IMR-90 (cell line): ENCODE data around the gene DNAH8. TPM values are rescaled to one million over a fixed set of nuclear protein-coding genes. Genes with fewer than 3 reads are reported as not detected.

Experiments
- ATAC-seq: fragments of 200-7000 bp; cut with Tn5 transposase; 2 replicates; pipeline ENCODE4 v1.9.1; 2020; ENCODE audit warnings: low read depth, mild to moderate bottlenecking, moderate library complexity
- BruUV-seq: library from RNA; stranded (reverse); fragments of 400-500 nt; replicated peaks from 2 replicates; lab custom pipeline; 2021; lab: Mats Ljungman, UMichigan
- CTCF ChIA-PET: fragments of 300-600 bp; formaldehyde crosslinking; extraction: SDS; loops from one replicate; lab custom pipeline; 2021; ENCODE audit warnings: antibody characterized with exemption; lab: Yijun Ruan, JAX
- POLR2A ChIA-PET: fragments of 300-600 bp; sonication (Branson Sonifier 250); formaldehyde crosslinking; loops from one replicate; lab custom pipeline; 2022; ENCODE audit warnings: antibody characterized with exemption; ENCODE audit not compliant: unreplicated experiment; lab: Charles Lee
- DNase-seq: peaks from one replicate; pipeline ENCODE4 v3.0.0; 2013
- H2AFZ ChIP-seq: replicated peaks from 2 replicates; pipeline ENCODE3; 2013; ENCODE audit warnings: low read length, mild to moderate bottlenecking; ENCODE audit not compliant: poor library complexity
- H2AK5ac ChIP-seq: 2 replicates; pipeline ENCODE4 v1.6.1; 2013; ENCODE audit warnings: low read depth, low read length, inconsistent platforms
- H2AK9ac ChIP-seq: replicated peaks from 2 replicates; pipeline ENCODE3; 2013; ENCODE audit warnings: mild to moderate bottlenecking, low read depth, low read length, moderate library complexity; ENCODE audit not compliant: poor library complexity
- H2BK120ac ChIP-seq: 2 replicates; pipeline ENCODE4 v1.6.1; 2013; ENCODE audit warnings: low read depth, low read length, inconsistent platforms
- H2BK15ac ChIP-seq: 3 replicates; pipeline ENCODE4 v1.6.1; 2013; ENCODE audit warnings: low read depth, low read length, inconsistent platforms
- H2BK20ac ChIP-seq: 2 replicates; pipeline ENCODE4 v1.6.1; 2013; ENCODE audit warnings: low read depth, mild to moderate bottlenecking, inconsistent platforms, low read length, moderate library complexity
- H2BK5ac ChIP-seq: 2 replicates; pipeline ENCODE4 v1.6.1; 2013; ENCODE audit warnings: mild to moderate bottlenecking, low read depth, low read length, inconsistent platforms; ENCODE audit not compliant: poor library complexity, severe bottlenecking
- H3K14ac ChIP-seq: replicated peaks from 2 replicates; pipeline ENCODE4 v1.6.1; 2013; ENCODE audit warnings: low read depth, low read length, inconsistent platforms
- H3K18ac ChIP-seq: 2 replicates; pipeline ENCODE4 v1.6.1; 2013; ENCODE audit warnings: low read depth, low read length, control low read depth
- H3K23ac ChIP-seq: 2 replicates; pipeline ENCODE4 v1.6.1; 2013; ENCODE audit warnings: low read depth, low read length, inconsistent platforms
- H3K27ac ChIP-seq: 2 replicates; pipeline ENCODE4 v1.5.1; 2013; ENCODE audit warnings: mild to moderate bottlenecking, control low read depth, low read length; ENCODE audit not compliant: insufficient read depth
- H3K27me3 ChIP-seq: 2 replicates; pipeline ENCODE4 v1.6.1; 2013; ENCODE audit warnings: low read length; ENCODE audit not compliant: control insufficient read depth, insufficient read depth
- H3K36me3 ChIP-seq: 2 replicates; pipeline ENCODE4 v1.6.1; 2013; ENCODE audit warnings: low read length, mixed read lengths; ENCODE audit not compliant: control insufficient read depth, insufficient read depth
- H3K4ac ChIP-seq: 2 replicates; pipeline ENCODE4 v1.6.1; 2013; ENCODE audit warnings: low read depth, low read length, inconsistent platforms
- H3K4me1 ChIP-seq: 2 replicates; pipeline ENCODE4 v1.6.1; 2013; ENCODE audit warnings: low read length, mixed read lengths; ENCODE audit not compliant: control insufficient read depth, insufficient read depth
- H3K4me2 ChIP-seq: 2 replicates; pipeline ENCODE4 v1.6.1; 2013; ENCODE audit warnings: low read depth, mild to moderate bottlenecking, control low read depth, low read length, moderate library complexity
- H3K4me3 ChIP-seq: 2 replicates; pipeline ENCODE4 v1.5.1; 2013; ENCODE audit warnings: low read depth, mild to moderate bottlenecking, control low read depth, low read length, moderate library complexity; ENCODE audit not compliant: insufficient read depth
- H3K56ac ChIP-seq: 2 replicates; pipeline ENCODE4 v1.6.1; 2013; ENCODE audit warnings: low read length, inconsistent platforms; ENCODE audit not compliant: insufficient read depth; ENCODE audit errors: extremely low read depth
- H3K79me1 ChIP-seq, 2 experiments: 2 replicates each; pipeline ENCODE4 v1.6.1; 2013; ENCODE audit warnings: low read length in 2 of 2, inconsistent platforms in 1 of 2, low read depth in 1 of 2
- H3K9ac ChIP-seq: 2 replicates; pipeline ENCODE4 v1.6.1; 2013; ENCODE audit warnings: low read depth, low read length, control low read depth
- H3K9me1 ChIP-seq: 2 replicates; pipeline ENCODE4 v1.6.1; 2013; ENCODE audit warnings: low read length, inconsistent platforms; ENCODE audit not compliant: insufficient read depth
- H3K9me3 ChIP-seq: 2 replicates; pipeline ENCODE4 v1.6.1; 2013; ENCODE audit warnings: low read length; ENCODE audit not compliant: control insufficient read depth, insufficient read depth
- H4K20me1 ChIP-seq: 2 replicates; pipeline ENCODE4 v1.6.1; 2013; ENCODE audit warnings: low read length, inconsistent platforms; ENCODE audit not compliant: insufficient read depth
- H4K5ac ChIP-seq: 2 replicates; pipeline ENCODE4 v1.6.1; 2013; ENCODE audit warnings: mild to moderate bottlenecking, low read depth, low read length, control low read depth
- H4K8ac ChIP-seq, 2 experiments: 2 replicates each; pipeline ENCODE4 v1.6.1; 2013; ENCODE audit warnings: low read depth in 2 of 2, low read length in 2 of 2, control low read depth in 1 of 2, inconsistent platforms in 1 of 2
- H4K91ac ChIP-seq: 2 replicates; pipeline ENCODE4 v1.6.1; 2013; ENCODE audit warnings: low read depth, low read length, inconsistent platforms; ENCODE audit not compliant: insufficient read depth
- BHLHE40 ChIP-seq: fragments of 150-350 bp; IDR thresholded peaks from 2 replicates; pipeline ENCODE4 v1.6.1; 2016; ENCODE audit warnings: mild to moderate bottlenecking, low read depth, low read length
- CEBPB ChIP-seq: IDR thresholded peaks from 2 replicates; pipeline ENCODE4 v1.6.1; 2012; ENCODE audit warnings: low read depth, low read length, improper control_type of control experiment
- CHD1 ChIP-seq: IDR thresholded peaks from 2 replicates; pipeline ENCODE4 v1.6.1; 2012; ENCODE audit warnings: low read depth, low read length, improper control_type of control experiment
- FOS ChIP-seq: fragments of 150-350 bp; IDR thresholded peaks from 2 replicates; pipeline ENCODE4 v1.6.1; 2016; ENCODE audit warnings: low read depth, low read length
- MAFK ChIP-seq: IDR thresholded peaks from 2 replicates; pipeline ENCODE4 v1.6.1; 2012; ENCODE audit warnings: low read depth, low read length, improper control_type of control experiment
- MAZ ChIP-seq: IDR thresholded peaks from 2 replicates; pipeline ENCODE4 v1.6.1; 2012; ENCODE audit warnings: low read depth, mild to moderate bottlenecking, low read length, improper control_type of control experiment, moderate library complexity, borderline replicate concordance
- MXI1 ChIP-seq: IDR thresholded peaks from 2 replicates; pipeline ENCODE4 v1.6.1; 2012; ENCODE audit warnings: low read depth, mild to moderate bottlenecking, low read length, moderate library complexity, borderline replicate concordance
- NFE2L2 ChIP-seq: fragments of 150-350 bp; IDR thresholded peaks from 2 replicates; pipeline ENCODE4 v1.6.1; 2016; ENCODE audit warnings: low read depth, mild to moderate bottlenecking, low read length
- POLR2A ChIP-seq: IDR thresholded peaks from 2 replicates; pipeline ENCODE4 v1.6.1; 2012; ENCODE audit warnings: mild to moderate bottlenecking, low read depth, low read length
- RAD21 ChIP-seq: IDR thresholded peaks from 2 replicates; pipeline ENCODE4 v1.6.1; 2012; ENCODE audit warnings: low read length, improper control_type of control experiment
- RCOR1 ChIP-seq: IDR thresholded peaks from 2 replicates; pipeline ENCODE4 v1.6.1; 2012; ENCODE audit warnings: mild to moderate bottlenecking, low read length, improper control_type of control experiment; ENCODE audit not compliant: insufficient replicate concordance
- RFX5 ChIP-seq: IDR thresholded peaks from 2 replicates; pipeline ENCODE4 v1.8.0; 2012; ENCODE audit warnings: low read depth, mild to moderate bottlenecking, low read length, moderate library complexity
- WGBS, 2 experiments: methylation state at CpG; one replicate each; pipeline versions ENCODE4 v1.1.5 to v1.1.7; 2013; ENCODE audit warnings: missing lambda C conversion rate in 2 of 2; ENCODE audit not compliant: insufficient read length in 1 of 2; ENCODE audit errors: extremely low coverage in 2 of 2; 5-methylcytosine and 5-hydroxymethylcytosine counted together
- dilution Hi-C: fragments of 300-500 bp; cut with HindIII; formaldehyde crosslinking; loops from one replicate; pipeline ENCODE4 v1.14.3; 2018; ENCODE audit warnings: low sequenced_read_pairs; ENCODE audit not compliant: unreplicated experiment
- in situ Hi-C: fragments of 300-500 bp; cut with MboI; formaldehyde crosslinking; loops from 3 replicates; pipeline ENCODE4 v1.14.3; 2019; ENCODE audit warnings: low sequenced_read_pairs, inconsistent platforms, mixed read lengths
- intact Hi-C: fragments of 100-400 bp; cut with micrococcal nuclease; formaldehyde crosslinking; loops from 2 replicates; pipeline ENCODE4 v1.10.0; 2022
- polyA plus RNA-seq, 3 experiments: library from polyadenylated mRNA; depleted of rRNA; stranded (reverse); fragments of >200 nt; gene quantifications; 2 replicates each; pipeline ENCODE4 v1.2.3, GENCODE V29; 2012; ENCODE audit warnings: low replicate concordance in 1 of 3
- total RNA-seq: library from RNA; depleted of rRNA; stranded (reverse); fragments of >200 nt; gene quantifications from 2 replicates; pipeline ENCODE4 v1.2.3, GENCODE V29; 2012
- TF ChIP-seq, protein P1 (sequence below): conservative IDR thresholded peaks from 2 replicates; pipeline ENCODE4 v1.5.1; 2012; ENCODE audit warnings: mild to moderate bottlenecking, low read depth, low read length, improper control_type of control experiment
- TF ChIP-seq, protein P2 (sequence below): fragments of 150-350 bp; IDR thresholded peaks from 2 replicates; pipeline ENCODE4 v1.6.1; 2016; ENCODE audit warnings: low read depth, mild to moderate bottlenecking, low read length, moderate library complexity, borderline replicate concordance
- TF ChIP-seq, protein P3 (sequence below): fragments of 150-350 bp; IDR thresholded peaks from 2 replicates; pipeline ENCODE4 v1.6.1; 2017; ENCODE audit warnings: mild to moderate bottlenecking, antibody characterized with exemption, low read length, low read depth

DNAH8 gene
- total and polyA plus RNA-seq, 2 of the 4 experiments (the other 2 are of a cell fraction): not detected

DNA sequence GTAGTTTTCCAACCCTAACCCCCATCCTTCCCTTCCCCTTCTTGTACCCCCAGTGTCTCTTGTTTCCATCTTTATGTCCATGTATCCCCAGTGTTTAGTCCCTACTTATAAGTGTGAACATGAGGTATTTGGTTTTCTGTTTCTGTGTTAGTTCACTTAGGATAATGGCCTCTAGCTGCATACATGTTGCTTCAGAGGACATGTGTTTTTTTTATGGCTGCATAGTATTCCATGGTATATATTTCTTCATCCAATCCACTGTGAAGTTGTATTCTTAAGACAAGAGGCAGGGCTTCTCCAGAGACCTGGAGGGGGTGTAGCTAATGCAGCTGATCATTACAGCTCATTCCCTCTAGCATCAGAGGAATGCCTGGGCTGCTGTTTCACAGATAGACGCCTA, 4.2 kb downstream of the DNAH8 start:
- peaks cover 25% of the 10 kb centered on the region for H3K27me3 ChIP-seq
- no peak overlapping the region for H4K8ac ChIP-seq
- no peaks in the 10 kb centered on the region for H3K79me1 ChIP-seq
- no peak overlapping the region for H3K27ac ChIP-seq
- dilution Hi-C loops: no loop called here
- 75% methylated on average over 1 of the region's 1 CpG; no CpG with 5 or more reads in 1 of the 2 experiments for WGBS, 2 experiments
- in situ Hi-C loops: no loop called here
- H2BK120ac ChIP-seq: no peak overlapping the region
- no peak overlapping the region for H2BK20ac ChIP-seq
- H3K36me3 ChIP-seq: no peaks in the 10 kb centered on the region
- intact Hi-C loops: no loop called here
- ChIA-PET CTCF (no interaction called here), POLR2A (no interaction called here)
- H4K91ac ChIP-seq: no peak overlapping the region
- ATAC-seq (no peak), DNase-seq (no peak)
- TF ChIP-seq NFE2L2: no peak
- TF ChIP-seq, protein P1, sequence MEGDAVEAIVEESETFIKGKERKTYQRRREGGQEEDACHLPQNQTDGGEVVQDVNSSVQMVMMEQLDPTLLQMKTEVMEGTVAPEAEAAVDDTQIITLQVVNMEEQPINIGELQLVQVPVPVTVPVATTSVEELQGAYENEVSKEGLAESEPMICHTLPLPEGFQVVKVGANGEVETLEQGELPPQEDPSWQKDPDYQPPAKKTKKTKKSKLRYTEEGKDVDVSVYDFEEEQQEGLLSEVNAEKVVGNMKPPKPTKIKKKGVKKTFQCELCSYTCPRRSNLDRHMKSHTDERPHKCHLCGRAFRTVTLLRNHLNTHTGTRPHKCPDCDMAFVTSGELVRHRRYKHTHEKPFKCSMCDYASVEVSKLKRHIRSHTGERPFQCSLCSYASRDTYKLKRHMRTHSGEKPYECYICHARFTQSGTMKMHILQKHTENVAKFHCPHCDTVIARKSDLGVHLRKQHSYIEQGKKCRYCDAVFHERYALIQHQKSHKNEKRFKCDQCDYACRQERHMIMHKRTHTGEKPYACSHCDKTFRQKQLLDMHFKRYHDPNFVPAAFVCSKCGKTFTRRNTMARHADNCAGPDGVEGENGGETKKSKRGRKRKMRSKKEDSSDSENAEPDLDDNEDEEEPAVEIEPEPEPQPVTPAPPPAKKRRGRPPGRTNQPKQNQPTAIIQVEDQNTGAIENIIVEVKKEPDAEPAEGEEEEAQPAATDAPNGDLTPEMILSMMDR: no peak
- TF ChIP-seq RAD21: no peak
- TF ChIP-seq MAZ: no peak
- no peak for TF ChIP-seq POLR2A
- TF ChIP-seq, protein P2, sequence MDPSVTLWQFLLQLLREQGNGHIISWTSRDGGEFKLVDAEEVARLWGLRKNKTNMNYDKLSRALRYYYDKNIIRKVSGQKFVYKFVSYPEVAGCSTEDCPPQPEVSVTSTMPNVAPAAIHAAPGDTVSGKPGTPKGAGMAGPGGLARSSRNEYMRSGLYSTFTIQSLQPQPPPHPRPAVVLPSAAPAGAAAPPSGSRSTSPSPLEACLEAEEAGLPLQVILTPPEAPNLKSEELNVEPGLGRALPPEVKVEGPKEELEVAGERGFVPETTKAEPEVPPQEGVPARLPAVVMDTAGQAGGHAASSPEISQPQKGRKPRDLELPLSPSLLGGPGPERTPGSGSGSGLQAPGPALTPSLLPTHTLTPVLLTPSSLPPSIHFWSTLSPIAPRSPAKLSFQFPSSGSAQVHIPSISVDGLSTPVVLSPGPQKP: no peak
- TF ChIP-seq CEBPB: no peak
- TF ChIP-seq RCOR1: no peak
- TF ChIP-seq CHD1: no peak
- TF ChIP-seq FOS: no peak
- no peak for TF ChIP-seq BHLHE40
- TF ChIP-seq RFX5: no peak
- TF ChIP-seq, protein P3, sequence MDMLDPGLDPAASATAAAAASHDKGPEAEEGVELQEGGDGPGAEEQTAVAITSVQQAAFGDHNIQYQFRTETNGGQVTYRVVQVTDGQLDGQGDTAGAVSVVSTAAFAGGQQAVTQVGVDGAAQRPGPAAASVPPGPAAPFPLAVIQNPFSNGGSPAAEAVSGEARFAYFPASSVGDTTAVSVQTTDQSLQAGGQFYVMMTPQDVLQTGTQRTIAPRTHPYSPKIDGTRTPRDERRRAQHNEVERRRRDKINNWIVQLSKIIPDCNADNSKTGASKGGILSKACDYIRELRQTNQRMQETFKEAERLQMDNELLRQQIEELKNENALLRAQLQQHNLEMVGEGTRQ: no peak
- TF ChIP-seq MAFK: no peak
- no peak for TF ChIP-seq MXI1
- no peak overlapping the region for H3K4me3 ChIP-seq
- H3K9me3 ChIP-seq: no peaks in the 10 kb centered on the region
- H3K56ac ChIP-seq: no peak overlapping the region
- H4K5ac ChIP-seq: no peak overlapping the region
- H2AFZ ChIP-seq: no peak overlapping the region
- no peaks in the 10 kb centered on the region for H3K9me1 ChIP-seq
- H3K9ac ChIP-seq: no peak overlapping the region
- no peak overlapping the region for H3K23ac ChIP-seq
- no peak overlapping the region for H3K4ac ChIP-seq
- no peak overlapping the region for H3K14ac ChIP-seq
- no TSS peak for BruUV-seq
- no peak overlapping the region for H2AK9ac ChIP-seq
- no peaks in the 10 kb centered on the region for H4K20me1 ChIP-seq
- no peak overlapping the region for H2AK5ac ChIP-seq
- H3K4me2 ChIP-seq: no peak overlapping the region
- H3K4me1 ChIP-seq: no peaks in the 10 kb centered on the region
- H3K18ac ChIP-seq: no peak overlapping the region
- no peak overlapping the region for H2BK15ac ChIP-seq
- H2BK5ac ChIP-seq: no peak overlapping the region
